HG03064 (cell line): ENCODE data around the gene IFFO2.
"Not testable (repeated sequence)": the region's sequence is repeated elsewhere in the genome, so short reads cannot be mapped to it uniquely, and the experiment has no call there.

ENCODE experiments used
- ATAC-seq: cut with Tn5 transposase; IDR thresholded peaks from one replicate; pipeline ENCODE4 v1.9.1; 2021; ENCODE audit warnings: low read depth; ENCODE audit not compliant: unreplicated experiment

IFFO2 gene

DNA sequence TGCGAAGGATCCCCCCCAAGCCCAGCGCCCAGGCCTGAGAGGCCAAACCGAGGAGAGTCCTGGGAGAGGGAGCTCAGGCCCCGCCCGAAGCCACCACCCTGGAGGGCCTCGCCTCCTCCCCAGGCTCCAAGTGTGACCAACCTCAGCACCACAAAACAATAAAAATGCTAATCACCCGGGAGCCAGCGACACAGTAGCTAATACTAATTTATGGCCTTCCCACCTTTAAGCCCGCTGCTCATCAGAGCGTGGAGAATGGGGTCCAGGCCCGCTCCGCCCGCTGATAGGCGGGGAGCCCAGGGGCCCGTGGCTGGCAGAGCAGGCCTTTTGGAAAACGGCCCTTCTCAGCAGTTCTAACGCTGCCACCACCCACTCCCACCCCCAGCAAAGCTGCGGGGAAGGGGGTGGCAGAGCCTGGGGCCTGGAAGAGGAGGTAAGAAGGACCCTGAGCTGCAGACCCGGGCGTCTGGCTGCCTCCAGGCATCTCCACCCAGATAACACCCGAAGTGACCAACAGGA, 76.6 kb downstream of the IFFO2 start:
- ATAC-seq: no peak

DNA sequence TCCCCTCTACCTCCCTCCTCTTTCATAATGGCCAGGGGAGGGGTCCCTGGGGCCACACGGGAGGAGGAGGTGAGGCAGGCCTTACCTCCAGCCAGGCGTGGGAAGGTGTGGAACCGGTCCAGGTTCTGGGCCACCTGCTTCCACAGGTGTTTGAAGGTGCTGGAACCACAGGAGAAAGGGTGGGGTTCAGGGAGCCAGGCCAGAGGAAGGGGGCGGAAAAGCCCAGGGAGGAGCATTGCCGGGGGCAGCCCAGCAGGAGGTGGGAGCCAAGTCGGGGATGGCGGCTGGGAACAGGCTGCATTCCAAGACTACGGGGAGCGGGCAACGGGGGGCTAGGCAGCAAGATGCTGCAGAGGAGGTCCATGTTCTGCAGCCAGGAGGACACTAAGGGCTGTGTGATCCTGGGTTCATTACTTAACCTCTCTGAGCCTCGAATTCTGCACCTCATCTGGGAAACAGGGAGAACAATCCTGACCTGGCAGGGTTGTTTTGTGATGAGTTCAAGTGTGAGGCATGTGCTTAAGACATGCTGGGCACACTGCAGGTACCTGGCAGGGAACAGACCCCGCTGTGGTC, 77.2 kb downstream of the IFFO2 start:
- no peak for ATAC-seq

DNA sequence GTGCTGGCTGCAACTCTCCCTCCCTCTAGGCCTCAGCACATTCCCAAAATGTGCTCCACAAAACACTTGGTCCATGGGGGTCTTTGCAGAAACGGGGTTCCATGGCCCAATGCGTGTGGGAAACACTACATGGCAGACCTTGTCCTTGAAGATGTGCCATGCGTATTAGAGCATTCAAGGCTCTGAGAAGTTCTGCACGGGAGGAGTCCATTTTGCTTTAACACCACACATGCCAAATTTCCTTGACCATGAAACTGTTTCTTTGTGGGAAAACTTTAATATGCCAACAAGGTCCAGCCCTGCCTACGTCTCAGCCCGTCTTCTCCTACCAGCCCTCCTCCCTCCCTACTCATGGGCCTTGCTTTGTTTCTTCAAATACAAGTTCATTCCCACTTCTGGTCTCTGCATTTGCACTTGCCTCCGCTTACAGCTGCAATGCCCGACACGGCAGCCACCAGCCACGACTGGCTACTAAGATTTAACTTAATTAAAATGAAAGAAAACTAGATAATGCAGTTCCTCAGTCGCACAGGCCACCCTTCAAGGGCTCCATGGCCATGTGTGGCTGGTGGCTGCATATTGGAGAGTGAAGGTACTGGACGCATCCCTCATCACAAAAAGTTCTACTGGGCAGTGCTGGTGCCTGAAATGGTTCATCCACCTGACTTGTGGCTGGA, 77.8 kb downstream of the IFFO2 start:
- no peak for ATAC-seq

DNA sequence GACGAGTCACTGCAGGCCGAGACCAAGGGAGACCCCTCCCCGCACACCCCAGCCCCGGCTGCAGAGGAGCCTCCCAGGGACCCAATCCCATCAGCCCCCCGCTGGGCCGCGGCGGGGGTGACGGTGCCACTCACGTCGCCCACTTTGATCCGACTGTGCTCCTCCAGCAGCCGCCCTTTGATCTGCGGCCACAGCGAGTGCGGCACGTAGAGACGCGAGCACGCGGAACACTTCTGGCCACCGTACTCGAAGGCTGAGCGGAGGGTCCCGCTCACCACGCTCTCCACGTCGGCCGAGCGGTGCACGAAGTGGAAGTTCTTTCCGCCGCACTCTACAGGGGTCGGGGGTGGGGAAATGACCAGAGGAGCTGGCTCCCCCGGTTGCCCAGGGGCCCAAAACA, 79.2 kb downstream of the IFFO2 start:
- no peak for ATAC-seq

DNA sequence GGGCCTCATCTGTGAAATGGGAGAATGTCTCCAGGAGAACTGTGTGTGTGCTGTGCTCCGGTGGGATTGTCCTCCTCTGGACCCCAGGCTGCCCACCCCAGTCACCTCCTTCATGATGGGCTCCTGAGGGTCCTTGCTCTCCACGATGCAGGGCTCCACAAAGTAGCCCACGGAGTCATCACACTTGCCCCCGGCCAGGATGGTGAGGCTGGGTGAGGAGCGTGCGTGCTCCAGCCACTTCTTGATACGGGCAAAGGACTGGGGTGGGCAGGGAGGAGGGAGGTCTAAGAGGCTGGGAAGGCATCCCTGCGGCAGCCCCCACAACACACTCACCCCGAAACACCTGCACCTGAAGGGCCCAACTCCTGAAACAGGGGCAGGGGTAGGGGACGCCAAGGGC, 80.3 kb downstream of the IFFO2 start:
- ATAC-seq: no peak

DNA sequence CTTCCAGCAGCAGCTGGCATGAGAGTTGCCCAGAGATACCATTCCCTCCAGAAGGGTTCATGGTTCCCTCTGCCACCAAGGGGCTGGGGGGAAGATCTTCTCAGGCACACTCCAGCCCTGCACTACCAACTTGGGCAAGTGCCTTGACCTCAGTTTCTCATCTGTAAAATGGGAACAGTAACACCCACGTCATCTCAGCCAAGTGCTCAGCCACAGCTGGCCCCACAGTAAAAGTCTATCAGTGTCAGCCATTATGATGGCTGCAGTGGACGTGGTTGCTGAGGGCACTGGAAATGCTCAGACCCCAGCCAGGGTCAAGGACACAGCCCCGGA, 80.7 kb downstream of the IFFO2 start:
- ATAC-seq: no peak

DNA sequence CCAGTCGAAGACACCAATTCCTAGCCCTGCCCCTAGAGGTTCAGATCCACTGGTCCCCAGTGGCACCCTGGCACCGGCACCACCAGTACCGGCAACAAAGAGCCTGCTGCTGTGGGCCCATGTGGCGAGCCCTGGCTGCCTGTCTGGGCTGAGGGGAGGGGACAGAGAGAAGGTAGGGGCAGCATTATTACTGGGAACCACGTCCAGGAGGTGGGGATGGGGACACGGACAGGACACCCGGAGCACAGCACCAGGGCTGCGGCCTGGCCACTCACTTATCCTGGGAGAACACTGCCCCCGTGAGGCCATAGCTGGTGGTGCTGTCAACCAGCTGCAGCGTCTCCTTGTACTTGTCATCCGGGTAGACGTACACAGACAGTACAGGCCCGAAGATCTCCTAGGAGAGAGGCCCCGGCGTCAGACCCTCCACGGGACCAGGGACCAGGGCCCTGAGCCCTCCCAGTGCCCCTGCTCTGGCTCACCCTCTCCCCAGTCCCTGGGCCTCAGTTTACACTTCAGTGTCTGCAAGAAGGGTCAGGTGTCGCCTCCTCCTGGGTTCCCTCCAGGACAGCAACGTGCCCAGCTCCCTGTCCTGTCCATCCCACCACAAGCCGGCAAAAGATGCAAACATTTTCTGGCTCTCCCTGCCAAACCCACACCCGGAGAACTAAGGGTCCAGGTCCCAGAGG, 81.2 kb downstream of the IFFO2 start:
- ATAC-seq: no peak

DNA sequence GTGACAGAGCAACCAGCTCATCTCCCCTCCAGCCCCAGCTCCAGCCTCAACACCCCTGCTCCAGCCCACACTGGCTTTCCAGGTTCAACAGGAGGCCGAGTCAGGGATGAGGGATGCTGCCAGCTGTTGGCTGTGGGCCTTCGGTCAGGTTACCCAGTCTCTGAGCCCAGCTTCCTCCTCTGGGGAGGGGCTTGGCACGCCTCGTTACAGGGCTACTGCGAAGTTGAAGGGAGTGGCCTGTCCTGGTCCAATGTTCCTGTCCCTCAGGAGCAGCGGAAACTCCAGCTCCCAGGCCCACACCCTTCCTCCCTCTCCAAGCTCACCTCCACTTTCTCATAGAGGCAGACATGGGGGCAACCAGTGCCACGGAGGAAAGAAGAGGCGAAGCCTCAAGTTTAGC, 81.9 kb downstream of the IFFO2 start:
- ATAC-seq: no peak

DNA sequence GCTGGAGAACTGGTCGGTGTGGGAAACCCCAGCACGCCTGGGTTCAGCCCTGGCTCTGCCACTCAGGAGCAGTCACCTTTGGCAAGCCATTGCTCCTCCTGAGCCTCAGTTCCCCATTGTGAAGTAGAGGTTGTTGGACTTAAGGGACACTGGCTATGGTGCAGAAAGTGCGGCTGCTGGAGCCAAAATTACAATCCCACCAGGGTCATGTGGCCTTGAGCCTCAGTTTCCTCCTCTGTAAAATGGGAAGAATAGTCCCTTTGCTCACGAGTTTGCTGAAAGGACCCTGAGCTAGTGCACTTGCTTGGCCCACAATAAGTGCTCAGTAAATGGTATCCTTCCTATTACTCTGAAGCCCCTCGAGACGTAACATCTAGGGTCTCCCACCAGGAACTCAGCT, 82.4 kb downstream of the IFFO2 start:
- ATAC-seq: no peak

DNA sequence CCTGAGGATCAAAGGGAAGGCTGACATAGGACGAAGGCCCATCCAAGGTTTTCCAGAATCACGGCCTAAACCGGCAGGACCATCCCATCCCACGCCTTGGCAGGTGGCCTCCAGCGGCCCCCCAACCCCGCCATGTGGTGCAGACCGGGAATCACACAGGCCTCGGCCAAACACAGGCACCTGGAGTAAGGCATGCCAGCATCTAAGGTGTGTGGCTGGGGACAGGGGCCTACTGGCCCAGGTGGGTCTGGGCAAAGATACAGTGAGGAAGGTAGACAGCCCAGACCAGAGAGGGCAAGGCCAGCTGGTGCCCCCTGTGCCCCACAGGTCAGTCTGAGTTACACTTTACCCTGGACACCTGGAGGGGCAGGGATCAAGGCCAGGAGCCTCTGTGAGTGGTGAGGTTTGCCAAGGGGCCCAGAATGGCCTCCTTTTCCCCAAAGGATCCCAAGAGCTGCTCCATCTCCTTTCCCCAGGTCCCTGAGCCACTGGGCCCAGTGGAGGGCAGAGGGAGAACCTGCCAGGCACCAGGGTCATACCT, 84.3 kb downstream of the IFFO2 start:
- no peak for ATAC-seq

DNA sequence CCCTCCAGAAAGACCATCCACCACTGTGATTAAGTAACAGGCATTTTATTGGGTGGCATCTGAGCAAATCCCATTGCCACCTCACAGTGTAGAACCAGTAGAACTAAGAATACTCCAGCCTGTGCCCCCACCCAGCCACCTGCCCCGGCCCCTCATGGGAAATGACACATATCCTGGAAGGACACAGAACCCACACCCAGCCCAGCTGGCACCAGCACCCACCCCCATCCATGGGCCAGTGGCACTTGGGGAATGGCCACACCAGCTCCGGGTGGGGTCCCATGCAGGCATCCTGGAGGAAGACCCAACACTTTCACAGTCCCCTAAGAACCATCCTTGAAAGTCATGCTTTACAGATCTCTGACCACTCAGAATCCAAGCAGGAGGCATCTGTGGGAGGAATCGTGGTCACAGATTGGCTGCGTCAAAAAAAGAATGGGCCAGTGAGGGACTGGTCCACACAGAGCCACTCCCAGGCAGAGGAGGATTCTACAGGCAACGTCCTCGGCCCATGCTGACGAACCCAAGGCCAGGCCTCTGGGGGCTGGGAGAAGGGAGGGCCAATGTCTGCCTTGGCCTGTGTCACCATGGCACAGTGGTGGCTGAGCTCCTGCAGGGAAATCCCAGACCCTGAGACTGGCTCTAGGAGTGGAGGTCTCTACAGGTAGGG, 84.9 kb downstream of the IFFO2 start:
- ATAC-seq: no peak

DNA sequence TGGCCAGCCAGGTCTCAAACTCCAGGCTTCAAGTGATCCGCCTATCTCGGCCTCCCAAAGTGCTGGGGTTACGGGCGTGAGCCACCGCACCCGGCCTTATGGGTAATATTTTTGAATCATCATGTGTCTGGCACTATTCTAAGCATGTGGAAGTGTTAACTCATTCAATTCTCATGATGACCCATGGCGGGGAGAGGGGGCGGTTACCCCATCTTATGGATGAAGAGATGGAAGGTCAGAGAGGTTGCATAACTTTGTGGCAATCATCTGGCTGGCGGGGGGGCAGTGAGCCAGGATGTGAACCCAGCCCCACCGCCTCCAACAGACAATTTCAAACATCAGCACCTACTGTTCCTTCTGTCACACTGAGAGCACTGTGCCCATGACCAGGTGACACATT, 85.5 kb downstream of the IFFO2 start:
- ATAC-seq: no peak

DNA sequence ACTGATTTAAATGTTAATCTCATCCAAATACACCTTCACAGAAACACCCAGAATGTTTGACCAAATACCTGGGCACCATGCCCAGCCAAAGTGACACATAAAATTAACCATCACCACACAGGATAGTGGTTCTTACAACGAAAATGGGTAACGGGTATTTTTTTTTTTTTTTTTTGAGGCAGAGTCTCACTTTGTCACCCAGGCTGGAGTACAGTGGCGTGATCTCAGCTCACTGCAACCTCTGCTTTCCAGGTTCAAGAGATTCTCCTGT, 85.9 kb downstream of the IFFO2 start:
- ATAC-seq: not testable (repeated sequence)

DNA sequence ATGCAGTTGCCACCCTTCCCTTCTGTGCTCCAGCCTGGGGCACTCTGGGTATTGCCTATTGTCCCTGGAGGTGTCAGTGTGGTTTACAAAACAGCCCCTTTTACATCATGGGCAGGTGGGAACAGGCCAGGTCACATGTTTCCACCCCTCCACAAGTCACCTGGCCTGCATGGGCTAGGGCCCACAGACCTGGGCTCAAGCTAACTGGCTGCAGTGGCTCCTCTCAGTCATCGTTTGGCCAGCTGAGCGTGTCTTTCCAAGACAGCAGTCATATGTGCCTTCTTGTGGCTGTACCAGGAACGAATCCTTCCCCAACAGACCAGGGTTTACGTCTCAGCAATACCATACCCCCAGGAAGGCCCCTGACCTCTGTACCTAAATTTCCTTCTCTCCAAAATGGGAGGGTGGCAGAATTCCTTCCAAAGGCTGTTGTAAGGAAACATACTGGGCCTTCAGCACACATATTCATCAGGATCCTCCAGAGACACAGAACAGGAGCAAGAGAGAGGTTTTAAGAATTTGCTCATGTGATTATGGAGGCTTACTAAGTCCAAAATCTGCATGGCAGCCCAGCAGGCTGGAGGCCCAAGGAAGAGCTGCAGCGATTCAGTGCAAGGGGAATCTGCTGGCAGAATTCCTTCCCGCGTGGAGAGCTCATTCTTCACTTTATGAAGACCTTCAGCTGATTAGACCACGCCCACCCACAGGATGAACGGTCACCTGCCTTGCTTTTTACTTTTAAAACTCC, 86.5 kb downstream of the IFFO2 start:
- ATAC-seq: no peak

DNA sequence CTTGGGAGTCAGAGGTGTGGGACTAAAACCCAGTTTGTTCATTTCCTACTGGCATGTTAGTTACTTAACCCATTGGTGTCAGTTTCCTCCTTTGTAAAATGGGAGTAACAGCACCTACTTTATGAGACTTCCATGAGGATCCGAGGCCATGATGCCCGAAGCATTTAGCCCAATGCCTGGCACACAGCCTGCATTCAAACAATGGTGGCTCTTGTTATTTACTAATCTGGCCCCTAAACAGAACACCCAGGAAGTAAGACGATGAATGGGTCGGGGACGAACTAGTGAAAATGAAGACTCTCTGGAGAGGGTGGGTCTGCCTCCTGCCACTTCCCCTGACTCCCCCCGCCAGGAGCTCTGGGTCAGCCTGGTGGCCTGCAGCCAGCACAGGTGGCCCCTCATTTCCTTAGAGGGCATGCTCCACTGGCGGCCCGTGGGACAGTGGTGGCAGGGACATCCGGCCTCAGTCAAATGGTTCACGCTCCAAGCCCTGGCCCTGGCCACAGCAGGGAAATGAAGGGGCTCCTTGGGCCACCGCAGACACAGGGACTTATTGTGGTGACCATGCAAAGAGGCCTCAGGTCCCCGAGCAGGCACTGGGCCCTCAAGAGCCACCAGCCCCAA, 87.6 kb downstream of the IFFO2 start:
- ATAC-seq: no peak

DNA sequence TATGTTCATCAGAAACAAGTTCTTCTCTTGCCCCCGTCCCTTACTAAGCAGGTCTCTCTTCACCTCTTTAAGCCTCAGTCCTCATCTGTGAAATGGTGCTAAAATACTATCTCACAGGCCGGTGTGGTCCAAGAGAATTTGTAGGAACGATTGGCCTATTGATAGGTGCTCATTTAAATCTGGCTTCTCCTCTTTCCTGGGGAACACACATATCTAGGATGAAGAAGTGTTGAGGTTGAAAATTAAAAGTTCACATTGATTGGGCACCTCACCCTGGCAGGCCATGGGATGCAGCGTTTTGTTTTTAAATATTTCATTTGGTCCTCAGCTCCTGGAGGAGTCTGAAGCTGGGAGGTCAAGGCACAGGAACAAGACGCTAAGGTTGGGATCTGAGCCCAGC, 88.1 kb downstream of the IFFO2 start:
- ATAC-seq: no peak

DNA sequence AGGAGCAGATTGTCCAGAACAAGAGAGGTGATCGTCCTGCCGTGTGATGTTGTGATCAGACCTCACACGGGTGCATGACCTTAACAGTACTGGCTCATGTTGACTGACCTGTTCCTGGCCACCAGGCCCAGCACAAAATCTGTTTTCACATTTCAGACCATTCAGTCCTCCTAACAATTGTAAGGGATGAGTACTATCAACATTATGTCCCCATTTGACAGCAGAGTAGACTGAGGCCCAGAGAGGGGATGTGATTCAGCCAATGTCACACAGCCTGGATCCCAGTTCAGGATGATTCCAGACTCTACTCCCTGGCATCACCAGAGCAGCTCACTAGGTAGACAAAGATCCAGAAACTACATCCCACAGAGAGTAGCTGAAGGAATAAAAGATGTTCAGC, 89.6 kb downstream of the IFFO2 start:
- ATAC-seq: no peak

DNA sequence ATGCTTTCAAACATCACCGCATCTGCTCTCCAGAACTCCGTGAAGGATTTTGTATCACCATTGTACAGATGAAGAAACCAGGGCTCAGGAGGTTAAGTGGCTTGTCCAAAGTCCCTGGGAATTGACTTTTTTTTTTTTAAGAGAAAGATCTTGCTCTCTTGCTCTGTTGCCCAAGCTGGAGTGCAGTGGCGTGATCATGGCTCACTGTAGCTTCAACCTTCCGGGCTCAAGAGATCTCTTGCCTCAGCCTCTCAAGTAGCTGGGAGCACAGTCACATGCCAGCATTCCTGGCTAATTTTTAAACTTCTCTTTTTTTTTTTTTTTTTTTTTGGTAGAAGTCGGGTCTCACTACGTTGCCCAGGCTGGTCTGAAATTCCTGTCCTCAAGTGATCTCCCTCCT, 90.2 kb downstream of the IFFO2 start:
- no peak for ATAC-seq

DNA sequence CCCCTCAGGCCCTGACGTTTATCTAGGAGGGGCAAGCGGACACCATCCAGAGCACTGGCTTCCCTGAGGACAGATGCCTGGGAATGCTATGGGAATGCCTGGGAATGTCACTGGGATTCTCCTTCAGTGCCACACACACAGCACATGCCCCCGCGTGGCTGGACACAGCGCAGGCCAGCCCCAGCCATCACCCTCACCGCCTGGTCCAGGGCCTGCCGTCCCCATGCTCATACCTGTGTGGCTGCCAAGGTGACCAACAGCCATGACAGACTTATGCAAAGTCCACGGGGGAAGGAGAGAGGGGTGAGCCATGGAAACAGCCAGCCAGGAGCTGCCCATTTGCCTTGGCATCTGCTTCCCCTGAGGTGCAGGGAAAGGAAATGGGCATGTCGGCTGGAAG, 91.3 kb downstream of the IFFO2 start:
- ATAC-seq: no peak

DNA sequence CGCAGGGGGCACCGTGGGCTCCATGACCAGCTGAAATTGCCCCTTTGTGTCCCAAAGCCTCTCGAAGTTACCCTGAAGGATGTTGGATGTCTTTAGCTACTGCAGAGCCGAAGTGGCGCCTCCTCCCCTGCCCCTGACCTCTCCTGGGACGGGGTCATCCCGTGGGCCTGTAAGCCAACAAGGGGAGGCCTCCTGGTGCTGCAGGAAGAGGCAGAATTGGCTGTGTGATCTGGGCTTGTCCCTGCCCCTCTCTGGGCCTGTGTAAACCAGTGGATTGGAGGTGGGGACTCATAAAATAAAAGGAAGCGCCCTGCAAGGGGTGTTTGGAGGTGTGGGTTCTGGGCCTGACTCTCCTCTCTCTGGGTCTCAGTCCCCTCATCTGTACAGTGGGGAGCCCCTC, 94.9 kb downstream of the IFFO2 start:
- ATAC-seq: no peak
